Nucleus accumbens (tissue), 56 donors: Measurements from ENCODE around the gene SIM2.

ENCODE experiments used
- DNase-seq, 56 donors: peaks; one replicate each; lab custom pipeline; 2025; lab: John Stamatoyannopoulos, UW

Gene SIM2

DNA sequence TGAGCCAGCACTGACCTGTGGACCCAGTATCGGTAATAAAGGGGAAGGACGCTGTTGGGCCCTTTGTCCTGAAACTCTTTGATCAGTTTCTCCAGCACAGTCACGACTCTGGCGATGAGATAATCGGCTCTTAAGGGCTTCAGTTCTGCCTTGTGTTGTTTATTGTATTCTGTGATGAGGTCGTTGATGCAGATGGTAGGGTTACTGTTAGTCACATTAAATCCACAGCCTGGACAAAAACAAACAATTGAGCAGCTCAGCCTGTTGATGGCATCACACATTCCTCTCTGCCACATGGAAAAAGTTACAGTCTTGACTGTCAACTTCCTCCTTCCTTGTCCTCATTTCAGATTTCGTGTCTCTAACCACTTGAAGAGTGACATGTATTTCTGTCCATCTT lies 57.6 kb downstream of the SIM2 start:
- peak in 21 of 56 donors; percentile 7 to 49 (median 18) for DNase-seq

DNA sequence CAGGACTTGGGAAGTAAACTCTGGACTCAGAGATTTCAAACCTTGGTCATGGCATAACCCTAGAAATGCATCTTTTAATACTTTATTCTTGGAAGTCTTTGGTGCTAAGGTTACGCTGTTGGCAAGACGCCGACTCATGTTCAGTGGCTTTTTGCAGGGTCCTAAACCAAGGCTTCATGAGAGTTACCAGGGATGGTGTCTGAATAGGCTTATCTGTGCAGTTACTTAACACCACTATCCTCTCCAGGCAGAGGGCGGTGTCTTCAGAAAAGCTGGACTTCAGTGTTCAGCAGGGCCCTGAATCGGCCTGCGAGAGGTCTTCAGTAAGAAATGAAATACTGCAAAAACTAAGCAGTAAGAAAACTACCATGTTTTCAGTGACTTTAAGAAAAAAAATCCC lies 58.3 kb downstream of the SIM2 start:
- peak in 9 of 56 donors; percentile 4 to 22 (median 16) for DNase-seq

DNA sequence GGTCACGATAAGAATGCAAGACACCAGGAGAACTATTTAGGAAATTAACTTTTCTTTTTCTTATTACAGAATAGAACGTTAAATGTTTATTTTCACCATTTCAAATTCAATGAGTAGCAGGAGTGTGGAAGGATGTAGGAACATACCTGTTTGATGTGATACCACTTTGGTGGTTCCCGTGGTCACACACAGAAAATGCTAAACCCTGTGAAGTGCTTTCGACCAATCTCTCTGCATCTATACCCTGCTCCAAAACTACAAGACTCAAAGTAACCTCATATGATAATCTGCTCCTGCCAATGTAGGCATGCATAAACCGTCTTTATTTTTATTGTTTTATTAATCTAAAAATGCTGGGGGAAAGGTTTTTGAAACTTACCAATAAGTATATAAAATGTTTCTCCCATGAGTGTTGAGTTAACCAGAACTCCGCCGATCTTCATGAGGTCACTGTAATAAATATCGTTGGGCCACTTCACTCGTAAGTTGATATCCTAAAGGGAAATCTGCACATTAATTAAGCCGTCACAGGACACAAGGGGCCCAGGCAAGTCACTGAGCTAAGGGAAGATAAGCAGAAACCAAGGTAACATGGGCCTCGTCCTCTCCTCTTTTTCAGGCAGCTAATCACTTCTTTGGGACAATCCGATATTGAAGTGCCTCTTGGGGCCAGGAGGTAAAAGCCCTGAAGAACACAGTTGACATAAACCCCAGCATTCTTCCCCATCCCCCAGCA lies 60.6 kb downstream of the SIM2 start:
- DNase-seq = no peak

DNA sequence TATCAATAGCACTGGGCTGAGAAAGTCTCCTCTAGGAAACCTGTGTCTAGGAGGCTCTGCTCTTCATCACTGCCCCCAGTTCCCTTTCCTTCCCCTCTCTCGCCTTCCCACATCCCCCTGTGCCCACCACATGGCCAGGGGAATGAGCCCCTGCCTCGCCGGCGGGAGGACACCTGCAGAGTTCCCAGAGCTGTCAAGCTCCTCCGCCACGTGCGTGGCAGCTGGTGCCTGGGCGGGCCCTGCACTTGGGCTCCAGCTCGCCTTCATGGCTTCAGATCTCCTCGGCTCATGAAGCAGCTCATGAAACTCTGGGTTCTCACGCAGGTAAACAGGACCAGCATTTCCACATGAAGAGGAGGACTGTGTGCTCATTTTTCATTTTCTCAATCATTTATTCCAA lies 62.8 kb downstream of the SIM2 start:
- DNase-seq = no peak

DNA sequence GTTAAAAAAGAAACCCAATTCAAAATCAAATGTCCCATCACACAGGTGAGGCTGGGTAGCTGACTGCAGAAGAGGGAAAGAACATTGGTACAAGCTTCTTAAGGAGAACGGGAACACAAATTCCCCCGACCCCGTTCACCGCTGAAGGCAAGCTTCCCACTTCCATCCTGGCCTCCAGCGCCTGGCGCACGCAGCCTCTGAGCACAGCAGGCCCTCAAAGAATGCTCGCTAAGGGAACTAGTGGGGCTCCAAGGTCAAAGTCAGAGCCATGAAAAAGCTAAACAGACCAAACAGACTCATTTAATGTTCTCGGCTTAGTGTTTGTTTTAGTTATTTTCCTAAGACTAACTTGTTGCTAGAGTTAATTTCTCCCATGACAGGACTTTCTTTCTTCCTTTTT lies 63.7 kb downstream of the SIM2 start:
- DNase-seq = no peak

DNA sequence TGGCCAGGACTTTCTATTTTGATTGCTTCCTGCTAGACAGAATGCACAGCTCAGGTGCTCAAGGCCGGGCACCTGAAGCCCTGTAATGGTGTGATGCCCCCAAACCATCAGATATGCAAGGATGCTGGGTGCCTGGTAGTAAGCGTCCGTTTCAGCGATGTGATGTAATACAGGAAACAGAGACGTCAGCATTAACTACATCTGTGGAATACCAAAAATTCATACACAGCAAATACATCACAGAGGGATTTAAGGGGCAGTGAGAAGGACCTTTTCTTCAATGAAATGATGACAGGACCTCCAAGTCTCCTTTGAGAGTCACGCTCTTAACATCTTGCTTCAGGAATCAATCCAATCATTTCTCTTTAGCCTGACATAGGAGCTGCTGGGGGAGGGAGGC lies 64.4 kb downstream of the SIM2 start:
- no peak for DNase-seq

DNA sequence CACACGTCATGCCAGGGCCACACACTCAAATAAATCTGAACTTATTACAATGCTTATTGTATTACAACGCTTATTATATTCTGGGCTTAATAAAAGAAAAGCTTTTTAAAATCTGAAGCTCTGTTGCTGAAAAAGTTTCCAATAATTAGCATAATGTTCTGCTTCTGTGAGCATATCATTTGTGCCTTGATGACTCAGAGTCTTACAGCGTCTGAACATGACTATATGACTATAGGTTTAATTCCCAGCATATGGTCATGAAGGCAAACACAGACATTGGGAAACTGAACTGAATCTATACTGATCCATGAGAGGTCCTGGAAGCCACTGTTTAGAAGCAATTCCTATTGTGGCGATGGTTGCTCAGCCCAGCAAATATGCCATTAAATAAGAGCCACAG lies 66.3 kb downstream of the SIM2 start:
- no peak for DNase-seq

DNA sequence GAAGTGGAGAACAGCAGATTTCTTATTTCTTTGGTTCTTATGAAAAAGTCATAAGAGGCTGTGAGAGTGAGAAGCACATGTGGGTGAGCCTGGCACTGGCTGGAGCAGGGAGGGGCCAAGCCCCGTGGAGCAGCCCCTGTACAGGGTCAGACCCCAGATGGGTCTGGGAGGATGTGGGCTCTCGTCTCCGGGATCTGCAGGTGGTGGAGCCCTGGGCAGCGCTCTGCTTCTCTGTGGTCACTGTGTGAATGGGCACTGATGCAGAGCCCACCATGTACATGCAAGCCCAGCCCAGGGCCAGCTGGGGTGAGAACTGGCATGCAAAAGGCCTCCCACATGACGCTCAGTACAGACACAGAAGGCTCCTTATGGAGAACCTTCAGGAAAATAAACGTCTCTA lies 67.6 kb downstream of the SIM2 start:
- no peak for DNase-seq

DNA sequence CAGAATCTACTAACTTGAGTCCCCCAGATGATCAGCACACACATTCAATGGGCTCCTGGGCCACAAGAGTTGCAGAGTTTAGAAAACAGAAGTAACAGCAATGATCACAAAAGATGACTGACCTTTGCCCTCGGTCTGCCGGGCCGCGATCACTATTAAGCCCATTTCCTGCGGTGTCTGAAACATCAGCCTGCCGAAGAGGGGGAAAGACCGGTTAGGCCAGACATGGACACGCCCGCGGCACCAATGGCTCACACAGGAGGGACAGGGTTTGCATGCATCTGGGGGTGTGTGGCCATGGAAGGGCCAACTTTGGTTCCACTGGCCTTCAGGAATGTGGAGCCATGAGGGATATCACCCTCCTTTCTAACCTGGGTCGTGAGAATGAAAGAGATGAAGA lies 68.2 kb downstream of the SIM2 start:
- DNase-seq = no peak

DNA sequence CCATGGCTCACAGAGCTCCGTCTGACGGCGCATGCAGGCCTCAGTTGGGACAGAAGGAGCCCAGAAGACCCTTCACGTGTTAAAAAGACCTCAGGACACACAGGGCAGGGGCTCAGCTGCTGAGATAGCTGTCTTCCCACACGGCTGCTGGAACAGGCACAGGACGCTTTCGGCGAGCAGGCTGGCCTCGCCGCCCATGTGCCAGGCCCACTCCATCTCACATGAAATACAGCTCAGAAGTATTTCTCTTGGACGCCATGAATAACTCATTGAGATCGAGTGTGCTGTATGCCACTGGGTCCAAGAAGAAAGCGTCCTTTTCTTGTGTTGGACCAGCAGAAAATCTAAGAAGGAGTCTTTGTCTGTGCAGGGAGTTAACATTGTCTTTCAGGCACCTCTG lies 69.6 kb downstream of the SIM2 start:
- peak in 21 of 56 donors; percentile 13 to 64 (median 32) for DNase-seq

DNA sequence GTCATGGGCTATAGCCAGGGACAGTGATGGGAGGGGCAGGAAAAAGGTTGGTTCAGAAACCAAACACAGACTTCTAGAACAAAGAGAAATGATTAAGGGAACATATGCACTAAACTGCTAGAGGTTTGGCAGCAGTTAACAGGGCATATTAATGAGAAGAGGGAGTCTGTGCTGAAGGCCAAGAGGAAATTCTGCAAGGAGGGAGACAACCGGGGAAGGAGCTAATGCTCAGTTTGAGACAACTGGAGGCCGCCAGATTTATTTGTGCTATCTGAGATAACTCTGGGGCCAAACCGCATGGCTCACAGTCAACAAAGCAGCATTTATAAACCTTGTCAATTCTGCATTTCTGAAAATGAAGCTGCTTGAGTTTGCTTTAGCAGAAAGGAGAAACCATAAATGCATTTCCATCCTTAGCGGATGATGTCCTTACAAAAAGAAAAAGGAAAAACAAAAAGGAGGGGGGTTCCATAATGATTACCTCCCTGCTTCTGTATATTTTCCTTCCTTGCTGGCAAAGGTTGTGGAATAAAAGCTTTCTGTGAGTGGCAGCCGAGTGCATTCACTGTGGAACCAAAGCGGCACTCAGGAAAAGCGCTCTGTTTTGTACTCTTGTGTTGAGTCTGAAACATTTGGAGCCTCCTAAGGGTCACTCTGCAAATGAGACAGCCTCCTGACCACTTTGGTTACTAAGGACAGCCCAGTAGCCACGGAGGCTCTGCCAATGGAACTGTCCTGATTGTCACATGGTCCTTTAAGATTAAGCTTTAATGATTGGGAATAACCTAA lies 70.3 kb downstream of the SIM2 start:
- DNase-seq = peak in 12 of 56 donors; percentile 12 to 40 (median 24)

DNA sequence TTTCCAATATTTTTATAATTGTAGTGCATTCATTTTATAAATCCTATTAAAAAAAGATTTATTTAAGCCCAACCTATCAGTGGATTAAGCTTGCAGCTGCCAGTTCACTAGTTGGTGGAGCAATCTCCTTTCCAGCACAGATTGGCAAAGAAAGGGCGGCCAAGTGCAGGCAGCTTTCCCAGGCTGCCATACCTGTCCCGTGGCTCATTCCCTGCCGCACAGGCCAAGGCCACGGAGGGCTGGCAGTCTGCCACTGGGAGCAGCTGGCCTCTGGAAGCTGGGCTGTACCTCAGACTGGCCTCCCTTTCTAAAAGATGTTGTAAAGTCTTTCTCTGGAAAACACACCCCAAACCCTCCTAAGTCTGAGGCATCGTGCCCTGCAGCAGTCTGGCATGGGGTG lies 74.2 kb downstream of the SIM2 start:
- peak in 18 of 56 donors; percentile 18 to 75 (median 34) for DNase-seq

DNA sequence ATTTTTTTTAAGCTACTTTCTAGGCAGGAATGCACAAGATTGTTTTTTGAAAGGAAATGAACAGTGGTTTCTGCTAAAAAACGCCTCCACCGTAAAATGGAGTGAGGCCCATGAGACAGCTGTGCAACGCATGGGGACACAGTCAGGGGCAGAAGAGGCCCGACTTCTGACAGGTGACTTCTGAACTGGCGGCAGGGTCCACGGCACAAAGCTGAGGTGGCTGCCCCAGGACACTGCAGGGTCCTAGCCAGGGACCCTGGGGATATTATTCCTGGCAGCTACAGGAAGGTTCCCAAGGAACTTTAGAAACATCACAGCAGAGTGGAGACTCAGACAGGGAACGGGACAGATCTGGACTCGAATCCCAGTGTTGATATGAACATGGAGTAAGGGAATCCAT lies 75.1 kb downstream of the SIM2 start:
- DNase-seq = no peak

DNA sequence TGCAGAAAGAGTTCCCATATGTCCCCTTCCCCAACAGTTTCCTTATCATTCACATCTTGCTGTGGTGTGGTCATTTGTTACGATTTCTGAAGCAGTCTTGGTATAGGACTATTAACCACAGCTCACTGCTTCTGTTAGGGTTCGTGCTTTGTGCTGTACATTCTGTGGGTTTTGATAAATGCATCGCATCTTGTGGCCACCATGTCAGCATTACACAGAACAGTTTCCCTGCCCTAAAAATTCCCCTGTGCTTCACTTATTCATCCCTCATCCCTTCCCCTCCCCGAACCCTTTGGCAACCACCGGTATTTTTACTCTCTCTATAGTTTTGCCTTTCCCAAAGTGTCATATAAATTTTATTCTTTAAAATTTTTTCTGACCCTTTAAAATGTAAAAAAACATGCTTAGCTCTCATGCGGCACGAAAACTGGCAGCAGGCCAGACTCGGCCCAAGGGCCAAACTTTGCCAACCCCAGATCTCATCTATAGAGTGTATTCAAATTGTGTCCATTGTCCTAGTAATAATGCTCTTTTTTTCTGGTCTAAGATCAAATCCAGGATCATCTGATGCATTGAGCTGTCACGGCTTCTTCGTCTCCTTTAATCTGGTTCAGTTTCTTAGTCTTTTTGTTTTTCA lies 78.2 kb downstream of the SIM2 start:
- peak in 9 of 56 donors; percentile 5 to 45 (median 19) for DNase-seq

DNA sequence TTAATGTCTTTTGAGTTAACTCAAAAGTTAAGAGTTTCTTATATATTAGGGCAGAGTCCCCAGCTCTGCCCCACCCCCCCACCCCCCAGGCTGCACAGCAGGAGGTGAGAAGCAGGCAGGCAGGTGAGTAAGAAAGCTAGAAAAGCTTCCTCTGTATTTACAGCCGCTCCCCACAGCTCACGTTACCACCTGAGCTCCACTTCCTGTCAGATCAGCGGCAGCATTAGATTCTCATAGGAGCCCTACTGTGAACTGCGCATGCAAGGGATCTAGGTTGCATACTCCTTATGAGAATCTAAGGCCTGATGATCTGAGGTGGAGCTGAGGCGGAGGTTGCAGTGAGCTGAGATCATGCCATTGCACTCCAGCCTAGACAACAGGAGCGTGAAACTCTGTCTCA lies 81.9 kb downstream of the SIM2 start:
- no peak for DNase-seq

DNA sequence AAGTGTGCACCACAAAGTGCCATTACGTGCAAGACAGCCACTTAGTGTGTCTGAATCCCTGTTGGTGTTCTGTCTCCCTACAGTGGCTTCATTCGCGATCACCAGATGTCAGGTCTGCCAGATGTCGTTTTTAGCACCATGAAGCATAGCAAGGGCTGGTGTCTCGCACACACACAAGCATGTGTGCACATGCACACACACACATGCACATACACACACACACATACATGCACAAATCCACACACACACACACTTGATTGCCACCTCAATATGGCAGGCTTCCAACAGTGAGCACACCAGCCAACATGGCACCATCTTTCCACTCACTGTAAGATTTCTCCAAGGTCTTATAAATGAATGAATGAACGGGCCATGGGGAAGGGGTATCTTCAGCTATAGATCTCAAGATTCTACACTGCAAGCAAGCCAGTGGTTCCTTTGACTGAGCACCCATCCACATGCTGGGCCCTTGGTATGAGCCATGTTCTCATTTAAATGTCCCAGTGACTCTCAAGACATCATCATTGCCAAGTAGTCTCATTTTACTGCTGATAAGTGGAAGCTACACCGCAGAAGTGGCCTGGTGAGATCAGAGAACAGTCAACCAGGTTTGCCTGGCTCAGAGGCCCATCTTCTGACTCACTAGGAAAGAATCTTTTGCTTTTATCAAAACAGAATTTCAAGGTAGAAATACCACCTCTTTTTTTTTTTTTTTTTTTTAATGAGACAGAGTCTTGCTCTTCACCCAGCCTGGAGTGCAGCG lies 84.9 kb downstream of the SIM2 start:
- no peak for DNase-seq

DNA sequence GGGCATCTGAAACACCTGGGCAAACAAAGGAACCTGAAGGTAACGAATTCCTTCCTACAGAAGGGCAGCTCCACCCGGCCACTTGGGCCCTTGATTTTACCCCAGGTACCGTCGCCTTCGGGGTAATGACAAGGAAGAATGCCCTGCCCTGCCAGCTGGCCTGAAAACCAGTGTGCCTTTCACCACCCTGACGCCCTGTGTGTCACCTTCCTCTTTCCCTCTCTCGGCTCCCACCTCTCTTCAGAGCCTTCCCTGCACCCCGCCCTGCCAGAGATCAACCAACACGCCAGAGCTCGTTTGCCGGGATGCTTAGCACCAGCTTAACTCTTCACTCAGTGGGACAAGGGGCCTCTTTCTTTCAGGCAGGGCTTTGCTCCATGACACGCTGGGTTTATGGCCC lies 86.0 kb downstream of the SIM2 start:
- DNase-seq = no peak

DNA sequence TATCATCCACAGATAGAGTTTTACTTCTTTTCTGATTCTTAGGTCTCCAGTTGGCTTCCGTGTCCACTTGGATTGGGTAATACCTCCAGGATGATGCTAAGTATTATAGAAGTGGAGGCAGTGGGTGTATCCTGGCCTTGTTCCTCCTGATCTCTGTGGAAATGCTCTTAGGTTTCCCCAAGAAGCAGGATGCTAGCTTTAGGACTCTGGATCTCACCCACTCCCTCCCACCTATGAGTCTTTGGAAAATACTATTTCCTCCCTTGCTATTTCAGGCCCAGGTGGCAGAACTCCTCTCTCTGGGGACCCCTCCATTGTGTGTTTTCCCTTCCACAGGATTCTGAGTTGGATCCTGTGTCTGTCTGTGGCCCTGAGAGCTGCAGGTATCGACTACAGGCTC lies 86.7 kb downstream of the SIM2 start:
- DNase-seq = no peak

DNA sequence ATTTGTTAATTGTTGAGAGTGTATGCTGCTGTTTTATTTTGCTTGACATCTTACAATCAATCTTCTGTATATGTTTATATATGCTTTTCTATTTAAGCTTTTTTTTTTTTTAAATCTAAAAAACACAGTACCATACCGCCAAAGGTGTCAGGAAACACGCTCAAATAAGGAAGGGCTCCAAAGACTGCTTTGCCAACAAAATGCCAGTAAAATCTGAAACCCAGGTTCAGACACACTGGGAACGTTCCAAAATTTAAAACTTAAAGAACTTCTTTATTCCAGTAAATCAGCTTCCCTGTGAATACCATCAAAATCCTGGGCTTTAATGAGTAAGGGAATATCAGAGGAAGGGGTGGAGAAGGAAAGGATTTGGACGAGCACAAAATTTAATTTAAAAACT lies 87.3 kb downstream of the SIM2 start:
- DNase-seq = no peak

DNA sequence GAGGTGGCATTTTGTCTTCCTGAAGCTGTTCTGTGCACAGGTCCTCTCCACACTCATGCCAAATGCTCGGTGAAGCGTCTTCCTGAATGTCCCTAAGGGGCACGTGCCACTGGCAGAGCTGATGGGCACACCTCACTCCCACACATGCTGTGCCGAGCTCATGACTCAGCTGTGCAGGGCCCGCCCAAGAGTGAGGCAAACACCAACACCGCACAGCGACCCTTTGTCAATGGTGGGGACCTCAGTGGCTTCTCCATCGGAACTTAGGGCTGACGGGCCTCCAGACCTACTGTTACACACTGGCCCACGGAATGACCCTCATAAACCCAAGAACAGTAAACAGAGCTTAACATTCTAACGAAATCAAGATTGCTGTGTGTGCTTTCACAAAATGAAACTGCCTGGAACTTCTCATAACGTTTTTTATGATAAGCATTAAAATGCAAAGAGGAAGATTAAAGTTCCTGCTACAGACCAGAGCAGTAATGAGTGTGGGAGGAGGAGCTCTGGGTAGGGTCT lies 89.3 kb downstream of the SIM2 start:
- DNase-seq = peak in 1 of 56 donors; percentile 21

DNA sequence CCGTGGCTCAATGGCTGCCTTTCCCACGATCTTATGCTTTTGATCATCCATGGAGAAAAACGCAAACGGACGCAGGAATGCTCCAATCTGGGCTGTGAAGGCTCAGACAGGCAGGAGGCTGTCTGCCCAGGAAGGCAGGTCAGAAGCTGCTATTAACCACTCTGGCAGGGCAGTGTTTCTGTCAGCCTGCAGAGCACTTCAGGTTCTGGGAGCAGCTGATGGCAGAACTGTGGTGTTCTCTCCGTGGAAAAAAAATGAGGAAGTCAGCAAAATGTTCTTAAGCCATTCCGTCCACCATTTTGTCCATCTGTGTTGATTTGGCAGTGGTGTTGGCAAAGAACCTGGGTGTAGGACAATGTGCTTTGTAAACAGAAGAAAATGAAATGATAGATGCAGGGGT lies 91.7 kb downstream of the SIM2 start:
- peak in 1 of 56 donors; percentile 10 for DNase-seq
